HepG2 (cell line): ENCODE data around the gene CRY1. TPM values are rescaled to one million over a fixed set of nuclear protein-coding genes. Genes with fewer than 3 reads are reported as not detected.

Source experiments
- ATAC-seq: fragments of 200-7000 bp; cut with Tn5 transposase; 3 replicates; pipeline ENCODE4 v1.9.1; 2020; ENCODE audit warnings: mild to moderate bottlenecking, moderate library complexity
- BruUV-seq: library from RNA; stranded (reverse); fragments of 400-500 nt; replicated peaks from 2 replicates; lab custom pipeline; 2021; lab: Mats Ljungman, UMichigan
- CTCF ChIA-PET: fragments of 300-600 bp; formaldehyde crosslinking; extraction: SDS; loops from one replicate; lab custom pipeline; 2021; ENCODE audit warnings: low total read pairs, inconsistent platforms, low intra/inter-chr PET ratio; lab: Yijun Ruan, JAX
- POLR2A ChIA-PET: fragments of 350-600 bp; sonication (Branson Sonifier 250); formaldehyde crosslinking; loops from one replicate; lab custom pipeline; 2020; ENCODE audit warnings: antibody characterized with exemption, inconsistent platforms; lab: Yijun Ruan, JAX
- DNase-seq: peaks from one replicate; pipeline ENCODE4 v3.0.0-alpha.2; 2015; ENCODE audit warnings: low spot score
- FAIRE-seq: peaks from 3 replicates; lab custom pipeline; 2011; peaks lifted over from hg19 to GRCh38; lab: Jason Lieb, UNC
- H2AFZ ChIP-seq: one replicate; pipeline ENCODE4 v1.6.1; 2011; ENCODE audit warnings: low read length, inconsistent platforms
- H3K27ac ChIP-seq: fragments of 300-600 bp; 3 replicates; pipeline ENCODE4 v1.8.0; 2011; ENCODE audit warnings: mixed run types, mild to moderate bottlenecking, mixed read lengths, low read length, inconsistent platforms; ENCODE audit not compliant: insufficient read depth; ENCODE audit errors: extremely low read length
- H3K27me3 ChIP-seq, 2 experiments: fragments of 200-600 bp in 1 of 2; 2 replicates in 1 of 2; 3 replicates in 1 of 2; pipeline versions ENCODE4 v1.6.0 to v1.8.0; 2011; ENCODE audit warnings: low read length in 2 of 2, mild to moderate bottlenecking in 2 of 2, moderate library complexity in 2 of 2, inconsistent platforms in 1 of 2; ENCODE audit not compliant: insufficient read depth in 2 of 2, control insufficient read depth in 1 of 2
- H3K36me3 ChIP-seq, 2 experiments: fragments of 200-600 bp in 1 of 2; replicated peaks in 1 of 2; 2 replicates in 1 of 2; 3 replicates in 1 of 2; pipeline versions ENCODE4 v1.5.1 to v1.8.0; 2011; ENCODE audit warnings: low read length in 2 of 2, inconsistent platforms in 1 of 2; ENCODE audit not compliant: insufficient read depth in 2 of 2, control insufficient read depth in 1 of 2
- H3K4me1 ChIP-seq: 2 replicates; pipeline ENCODE4 v1.5.1; 2012; ENCODE audit warnings: low read length, inconsistent platforms; ENCODE audit not compliant: insufficient read depth
- H3K4me2 ChIP-seq: 2 replicates; pipeline ENCODE4 v1.6.0; 2011; ENCODE audit warnings: low read depth, low read length, inconsistent platforms
- H3K4me3 ChIP-seq, 3 experiments: fragments of 200-600 bp in 1 of 3; sonication (generic), shearing (Covaris generic) in 1 of 3; replicated peaks in 1 of 3; 2 replicates each; pipeline ENCODE4 v1.5.1; 2011 to 2016; ENCODE audit warnings: low read length in 3 of 3, inconsistent platforms in 2 of 3, low read depth in 2 of 3, mild to moderate bottlenecking in 2 of 3, control low read depth in 1 of 3, mixed read lengths in 1 of 3; ENCODE audit not compliant: insufficient read depth in 1 of 3
- H3K79me2 ChIP-seq: one replicate; pipeline ENCODE4 v1.6.1; 2011; ENCODE audit warnings: low read length, inconsistent platforms; ENCODE audit not compliant: insufficient read depth
- H3K9ac ChIP-seq: 2 replicates; pipeline ENCODE4 v1.6.0; 2011; ENCODE audit warnings: mild to moderate bottlenecking, low read depth, low read length, inconsistent platforms; ENCODE audit not compliant: insufficient read depth
- H3K9me3 ChIP-seq: 2 replicates; pipeline ENCODE4 v1.5.1; 2012; ENCODE audit warnings: mild to moderate bottlenecking, low read length
- H4K20me1 ChIP-seq: 2 replicates; pipeline ENCODE4 v1.6.0; 2011; ENCODE audit warnings: inconsistent platforms, mild to moderate bottlenecking, low read length, moderate library complexity; ENCODE audit not compliant: insufficient read depth
- CHD4 ChIP-seq: fragments of 200-600 bp; sonication (generic); IDR thresholded peaks from 2 replicates; pipeline ENCODE4 v1.7.0; 2017; ENCODE audit warnings: mild to moderate bottlenecking, low read length, borderline replicate concordance
- KLF13 ChIP-seq: sonication (generic); formaldehyde crosslinking; IDR thresholded peaks from 2 replicates; pipeline ENCODE4 v1.4.0; 2020; ENCODE audit warnings: mild to moderate bottlenecking, missing genetic modification reagents
- MAFK ChIP-seq, 2 experiments: IDR thresholded peaks in 1 of 2; conservative IDR thresholded peaks in 1 of 2; 2 replicates each; pipeline ENCODE4 v1.6.1; 2011; ENCODE audit warnings: improper control_type of control experiment in 2 of 2, low read length in 2 of 2
- NR2F6 ChIP-seq, 2 experiments: IDR thresholded peaks; 2 replicates each; pipeline ENCODE4 v1.6.1; 2016; ENCODE audit warnings: antibody characterized with exemption in 1 of 2, mild to moderate bottlenecking in 1 of 2
- ZMAT5 ChIP-seq: sonication (generic); formaldehyde crosslinking; IDR thresholded peaks from 2 replicates; pipeline ENCODE4 v1.5.0; 2020; ENCODE audit warnings: mild to moderate bottlenecking, low read depth, missing genetic modification reagents, borderline replicate concordance
- ZNF136 ChIP-seq: sonication (generic); formaldehyde crosslinking; IDR thresholded peaks from 2 replicates; pipeline ENCODE4 v1.8.1; 2022; ENCODE audit warnings: low read depth, mild to moderate bottlenecking, moderate library complexity, missing genetic modification reagents
- ZNF687 ChIP-seq: sonication (generic); formaldehyde crosslinking; IDR thresholded peaks from 2 replicates; pipeline ENCODE4 v1.5.1; 2020; ENCODE audit warnings: mild to moderate bottlenecking, missing genetic modification reagents, moderate library complexity
- ZNF720 ChIP-seq: sonication (generic); formaldehyde crosslinking; IDR thresholded peaks from 2 replicates; pipeline ENCODE4 v1.4.0; 2020; ENCODE audit warnings: missing genetic modification reagents
- ZNF879 ChIP-seq: sonication (generic); formaldehyde crosslinking; IDR thresholded peaks from 2 replicates; pipeline ENCODE4 v1.8.1; 2023; ENCODE audit warnings: missing genetic modification reagents
- WGBS: methylation state at CpG from one replicate; pipeline ENCODE4 v1.1.6; 2017; ENCODE audit warnings: low lambda C conversion rate; 5-methylcytosine and 5-hydroxymethylcytosine counted together
- in situ Hi-C: cut with HindIII; loops from 2 replicates; pipeline ENCODE4 v1.10.0; 2017; ENCODE audit warnings: low pct_unique_long_range_greater_than_20kb; ENCODE audit not compliant: extremely low pct_ligation_motif_present
- intact Hi-C: fragments of 100-400 bp; cut with micrococcal nuclease; formaldehyde crosslinking; loops from one replicate; pipeline ENCODE4 v1.10.0; 2022; ENCODE audit not compliant: unreplicated experiment
- polyA plus RNA-seq, 8 experiments: library from polyadenylated mRNA; depleted of rRNA in 3 of 8; stranded (reverse) in 7 of 8; unstranded in 1 of 8; fragments of >200 nt; fragmentation: Illumina TruSeq in 4 of 8; extraction: Trizol in 4 of 8; gene quantifications; 2 replicates each; pipeline versions ENCODE4 v1.2.1 to v1.2.3, GENCODE V29; 2011 to 2016; ENCODE audit warnings: low read depth in 4 of 8, missing spikeins in 1 of 8, mixed read lengths in 1 of 8; ENCODE audit not compliant: insufficient read depth in 1 of 8
- total RNA-seq, 5 experiments: library from RNA; depleted of rRNA; stranded (reverse); fragments of >200 nt; fragmentation: Illumina TruSeq; extraction: Trizol; gene quantifications; 2 replicates each; pipeline ENCODE4 v1.2.3, GENCODE V29; 2016; ENCODE audit warnings: low read depth in 1 of 5

The CRY1 gene
- total and polyA plus RNA-seq, 2 of the 13 experiments (the other 11 are each of a cell fraction or from before 2014, with no cell fraction given) = 11.4 to 13.9 TPM

- FAIRE-seq (no peak), ATAC-seq (no peak), DNase-seq (no peak)
- CTCF ChIA-PET = no interaction called here
- H3K4me1 ChIP-seq = no peaks in the 10 kb centered on the region
- no peak overlapping the region for H2AFZ ChIP-seq
- intact Hi-C loops (no loop called here), in situ Hi-C loops (no loop called here)
- WGBS = 97% methylated on average over 2 of the region's 2 CpGs
- H3K4me3 ChIP-seq = no peak overlapping the region
- no peaks in the 10 kb centered on the region for H4K20me1 ChIP-seq
- H3K9me3 ChIP-seq = peaks cover 9% of the 10 kb centered on the region
- no peak overlapping the region for H3K4me2 ChIP-seq
- no TSS peak for BruUV-seq
- H3K36me3 ChIP-seq = no peaks in the 10 kb centered on the region
- POLR2A ChIA-PET = no interaction called here
- H3K79me2 ChIP-seq = no peaks in the 10 kb centered on the region
- no peaks in the 10 kb centered on the region for H3K27me3 ChIP-seq
- H3K27ac ChIP-seq = no peak overlapping the region
- no peak overlapping the region for H3K9ac ChIP-seq
- TF ChIP-seq KLF13 (CRISPR knock-in tag) (no peak), ZNF136 (CRISPR knock-in tag) (peak; percentile 75; the same call in 1 of the 2 replicates), ZNF720 (CRISPR knock-in tag) (no peak), CHD4 (no peak)
These were observed 39.6 kb downstream of the CRY1 start for GRCh38 chr12:107053709-107054108.

GRCh38 chr12:107045186-107045585, 48.2 kb downstream of the CRY1 start:
- ChIA-PET POLR2A (no interaction called here), CTCF (no interaction called here)
- in situ Hi-C loops (no loop called here), intact Hi-C loops (no loop called here)
- FAIRE-seq = no peak
- Histone ChIP-seq H3K36me3 (no peaks in the 10 kb centered on the region), H3K27me3 (no peaks in the 10 kb centered on the region), H3K4me2 (no peak overlapping the region), H3K9me3 (no peaks in the 10 kb centered on the region), H4K20me1 (no peaks in the 10 kb centered on the region), H3K4me1 (peaks cover 7% of the 10 kb centered on the region), H2AFZ (no peak overlapping the region), H3K9ac (no peak overlapping the region), H3K79me2 (peaks cover 2% of the 10 kb centered on the region), H3K4me3 (no peak overlapping the region), H3K27ac (no peak overlapping the region)
- no peak for DNase-seq
- 96% methylated on average over 5 of the region's 5 CpGs for WGBS
- no peak for ATAC-seq
- TF ChIP-seq NR2F6 (IDR thresholded peaks at IDR 0.05) (no peak), NR2F6 (CRISPR knock-in tag; IDR thresholded peaks at IDR 0.05) (no peak), MAFK (conservative IDR thresholded peaks at IDR 0.05 in 1 of 2, IDR thresholded peaks at IDR 0.05 in 1 of 2; ENCODE audit: low read length in 2 of 2) (peak in 1 of 2 experiments; percentile 33; a peak in 1 of 4 replicates), ZNF687 (no peak), ZNF879 (no peak), ZMAT5 (no peak)
- no TSS peak for BruUV-seq
